CMK (cell line): Measurements from ENCODE around the gene RNF126.
"Not testable (repeated sequence)": the region's sequence is repeated elsewhere in the genome, so short reads cannot be mapped to it uniquely, and the experiment has no call there.

Source experiments
- DNase-seq: peaks from one replicate; pipeline ENCODE4 v3.0.0-alpha.2; 2010; ENCODE audit warnings: low read depth

The RNF126 gene

DNA sequence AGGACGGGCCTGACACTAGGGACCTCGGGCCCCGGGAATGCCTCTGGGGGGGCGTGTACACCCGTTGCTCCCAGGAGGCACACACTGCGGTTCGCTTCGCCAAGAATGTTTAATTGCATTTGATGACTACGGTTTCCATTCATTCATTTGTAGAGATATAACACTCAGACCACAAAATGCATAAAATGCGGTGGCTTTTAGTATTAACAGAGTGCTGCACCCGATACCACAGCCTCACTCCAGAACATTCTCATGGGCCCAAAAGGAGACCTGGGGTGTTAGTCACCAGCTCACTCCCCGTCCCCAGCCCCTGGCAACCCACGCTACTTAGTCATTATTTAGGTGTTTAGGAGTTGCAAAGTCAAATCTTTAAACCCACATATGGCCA, 51.5 kb downstream of the RNF126 start:
- no peak for DNase-seq

DNA sequence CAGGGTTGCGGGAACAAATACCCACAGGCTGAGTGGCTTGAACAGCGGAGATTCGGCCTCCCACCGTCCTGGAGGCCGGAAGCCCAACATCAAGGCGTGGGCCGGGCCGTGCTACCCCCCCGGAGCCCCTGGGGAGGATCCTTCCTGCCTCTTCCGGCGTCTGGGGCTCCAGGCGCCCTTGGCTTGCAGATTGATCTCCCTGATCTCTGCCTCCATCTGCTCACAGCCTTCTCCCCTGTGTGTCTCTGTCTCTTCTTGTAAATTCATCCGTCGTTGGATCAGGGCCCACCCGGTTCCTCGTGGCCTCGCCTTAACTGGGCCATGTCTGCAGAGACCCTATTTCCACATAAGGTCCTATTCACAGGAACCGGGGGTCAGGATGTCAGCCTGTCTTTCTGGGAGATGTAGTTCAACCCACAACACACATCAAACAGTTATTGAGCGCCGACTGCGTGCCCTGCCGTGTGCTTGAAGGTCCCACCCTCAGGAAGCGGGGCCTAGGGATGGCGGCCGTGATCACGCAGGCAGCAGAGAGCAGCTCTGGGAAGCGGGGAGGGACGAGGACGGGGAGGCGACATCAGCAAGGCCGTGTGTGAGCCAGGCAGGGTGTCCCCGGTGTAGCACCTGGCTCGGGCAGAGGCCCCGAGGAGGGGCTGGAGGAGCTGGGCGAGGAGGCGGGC, 52.1 kb downstream of the RNF126 start:
- DNase-seq, result peak; percentile 95

DNA sequence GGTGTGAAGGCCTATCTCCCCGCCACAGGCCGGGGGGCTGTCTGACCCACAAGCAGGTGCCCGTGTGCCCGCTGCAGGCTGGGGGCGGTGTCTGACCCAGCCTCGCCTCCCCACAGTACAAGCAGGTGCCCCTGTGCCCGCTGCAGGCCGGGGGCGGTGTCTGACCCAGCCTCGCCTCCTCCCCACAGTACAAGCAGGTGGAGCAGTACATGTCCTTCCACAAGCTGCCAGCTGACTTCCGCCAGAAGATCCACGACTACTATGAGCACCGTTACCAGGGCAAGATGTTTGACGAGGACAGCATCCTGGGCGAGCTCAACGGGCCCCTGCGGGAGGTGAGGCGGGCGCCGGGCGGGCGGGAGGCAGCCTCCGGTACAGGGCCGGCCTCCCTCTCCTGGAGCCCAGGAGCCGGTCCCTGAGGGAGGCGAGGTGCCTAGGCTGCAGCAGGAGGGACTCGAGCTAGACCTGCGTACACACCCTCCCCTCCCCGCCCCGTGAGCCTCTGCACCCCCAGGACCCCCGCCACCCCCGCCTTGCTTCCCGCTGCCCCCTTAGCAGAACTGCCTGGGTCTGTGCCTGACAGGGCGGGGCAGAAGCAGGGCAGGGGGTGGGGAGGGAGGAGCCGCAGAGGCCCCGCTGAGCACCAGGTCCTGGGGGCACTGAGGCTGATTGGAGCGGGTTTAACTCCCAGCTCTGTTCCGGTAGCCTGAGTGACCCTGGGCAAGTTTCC, 52.8 kb downstream of the RNF126 start:
- peak; percentile 61 for DNase-seq

DNA sequence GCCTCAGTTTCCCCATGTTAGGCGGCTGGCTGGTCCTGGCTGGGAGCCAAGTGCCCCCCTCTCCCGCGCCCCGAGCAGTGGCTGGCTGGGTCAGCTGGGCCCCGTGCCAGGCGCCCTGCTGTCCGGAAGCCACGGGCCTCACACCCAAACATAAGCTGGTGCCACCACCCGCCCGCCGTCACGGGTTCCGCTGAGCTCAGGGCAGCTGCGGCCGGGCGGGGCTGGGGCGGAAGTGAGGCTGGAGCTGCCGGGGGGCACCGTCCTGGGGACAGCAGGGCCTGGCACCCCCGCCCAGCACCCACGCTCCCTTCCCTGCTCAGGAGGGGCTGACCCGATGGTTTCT, 54.0 kb downstream of the RNF126 start:
- peak; percentile 63 for DNase-seq

DNA sequence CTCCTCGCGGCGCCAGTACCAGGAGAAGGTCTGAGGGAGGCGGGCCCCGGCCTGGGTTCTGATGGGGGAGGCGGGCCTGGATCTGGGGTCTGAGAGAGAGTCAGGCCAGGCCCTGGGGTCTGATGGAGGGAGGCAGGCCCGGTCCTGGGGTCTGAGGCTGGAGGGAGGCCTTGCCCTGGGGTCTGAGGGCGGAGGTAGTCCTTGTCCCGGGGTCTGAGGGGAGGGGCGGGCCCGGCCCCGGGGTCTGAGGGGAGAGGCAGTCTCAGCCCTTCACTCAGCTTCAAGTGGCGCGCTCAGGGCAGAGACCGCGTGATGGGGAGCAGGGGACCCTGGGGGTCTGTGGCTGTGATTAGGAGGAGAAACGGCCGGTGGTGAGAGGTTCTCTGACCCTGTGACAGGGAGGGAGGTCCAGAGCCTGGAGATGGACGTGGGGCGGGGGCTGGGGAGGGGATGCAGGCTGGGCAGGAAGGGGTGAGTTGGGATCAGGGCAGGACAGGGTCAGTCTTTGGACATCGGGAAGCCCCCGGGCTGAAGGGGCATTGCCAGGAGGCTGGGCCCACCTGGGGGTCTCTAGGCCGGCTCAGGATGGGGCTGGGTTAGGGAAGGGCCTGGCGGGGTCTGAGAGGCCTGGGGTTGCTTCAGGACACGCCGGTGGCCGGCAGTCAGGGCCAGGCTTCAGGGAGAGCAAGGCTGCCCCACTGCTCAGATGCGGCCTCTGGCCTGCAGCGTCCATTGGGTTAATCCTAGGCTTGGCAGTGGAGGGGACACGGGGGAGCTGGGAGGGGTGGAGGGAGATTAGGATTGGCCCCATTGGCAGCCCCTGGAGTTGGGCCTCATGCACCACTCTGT, 54.6 kb downstream of the RNF126 start:
- DNase-seq, result no peak

DNA sequence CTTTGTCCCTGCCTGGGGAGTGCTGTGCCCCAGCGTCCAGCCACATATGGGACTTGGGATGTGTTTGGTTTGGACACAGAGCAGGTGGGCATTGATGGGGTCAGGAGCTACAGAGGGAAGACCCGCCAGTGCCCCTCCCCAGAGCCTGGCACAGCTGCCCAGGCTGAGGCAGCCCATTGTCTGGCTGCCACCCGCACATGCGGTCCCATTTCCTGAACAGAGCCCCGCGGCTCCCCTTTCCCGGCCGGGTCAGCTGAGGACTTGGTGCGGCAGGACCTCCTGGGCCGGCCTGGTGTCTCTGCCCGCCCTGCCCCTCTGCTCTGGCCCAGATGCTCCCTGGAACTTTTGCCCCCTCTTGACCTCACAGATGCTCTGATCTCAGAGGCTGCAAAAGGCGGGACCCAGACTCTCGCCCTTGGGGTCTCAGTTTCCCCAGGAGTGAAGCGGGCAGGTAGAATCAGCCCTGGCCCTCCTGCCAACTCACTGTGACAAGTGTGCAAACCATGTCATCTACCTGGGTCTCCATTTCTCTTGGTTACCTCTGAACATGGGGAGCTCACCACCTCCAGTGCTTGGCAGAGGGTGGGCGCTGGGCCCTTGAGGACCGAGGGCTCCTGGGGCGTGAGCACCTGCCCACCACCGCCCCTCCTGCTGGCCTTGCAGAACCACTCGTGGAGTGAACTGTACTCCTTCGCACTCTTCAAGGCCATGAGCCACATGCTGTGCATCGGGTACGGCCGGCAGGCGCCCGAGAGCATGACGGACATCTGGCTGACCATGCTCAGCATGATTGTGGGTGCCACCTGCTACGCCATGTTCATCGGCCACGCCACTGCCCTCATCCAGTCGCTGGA, 55.5 kb downstream of the RNF126 start:
- DNase-seq, result no peak

DNA sequence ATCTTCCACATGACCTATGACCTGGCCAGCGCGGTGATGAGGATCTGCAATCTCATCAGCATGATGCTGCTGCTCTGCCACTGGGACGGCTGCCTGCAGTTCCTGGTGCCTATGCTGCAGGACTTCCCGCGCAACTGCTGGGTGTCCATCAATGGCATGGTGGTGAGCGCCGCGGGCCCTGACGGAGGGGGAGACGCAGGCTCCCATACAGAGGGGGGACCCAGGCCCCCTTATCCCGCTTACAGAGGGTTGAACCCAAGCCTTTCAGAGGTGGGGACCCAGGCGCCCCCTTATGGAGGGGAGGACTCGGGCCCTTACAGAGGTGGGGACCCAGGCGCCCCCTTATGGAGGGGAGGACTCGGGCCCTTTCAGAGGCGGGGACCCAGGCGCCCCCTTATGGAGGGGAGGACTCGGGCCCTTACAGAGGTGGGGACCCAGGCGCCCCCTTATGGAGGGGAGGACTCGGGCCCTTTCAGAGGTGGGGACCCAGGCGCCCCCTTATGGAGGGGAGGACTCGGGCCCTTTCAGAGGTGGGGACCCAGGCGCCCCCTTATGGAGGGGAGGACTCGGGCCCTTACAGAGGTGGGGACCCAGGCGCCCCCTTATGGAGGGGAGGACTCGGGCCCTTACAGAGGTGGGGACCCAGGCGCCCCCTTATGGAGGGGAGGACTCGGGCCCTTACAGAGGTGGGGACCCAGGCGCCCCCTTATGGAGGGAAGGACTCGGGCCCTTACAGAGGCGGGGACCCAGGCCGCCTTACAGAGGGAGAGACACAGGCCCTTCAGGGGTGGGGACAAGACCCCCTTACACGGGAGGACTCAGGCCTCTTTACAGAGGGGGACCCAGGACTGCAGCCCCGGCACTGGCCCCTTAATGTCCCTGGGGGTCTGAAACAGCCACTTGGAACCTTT, 57.7 kb downstream of the RNF126 start:
- DNase-seq, result not testable (repeated sequence)

DNA sequence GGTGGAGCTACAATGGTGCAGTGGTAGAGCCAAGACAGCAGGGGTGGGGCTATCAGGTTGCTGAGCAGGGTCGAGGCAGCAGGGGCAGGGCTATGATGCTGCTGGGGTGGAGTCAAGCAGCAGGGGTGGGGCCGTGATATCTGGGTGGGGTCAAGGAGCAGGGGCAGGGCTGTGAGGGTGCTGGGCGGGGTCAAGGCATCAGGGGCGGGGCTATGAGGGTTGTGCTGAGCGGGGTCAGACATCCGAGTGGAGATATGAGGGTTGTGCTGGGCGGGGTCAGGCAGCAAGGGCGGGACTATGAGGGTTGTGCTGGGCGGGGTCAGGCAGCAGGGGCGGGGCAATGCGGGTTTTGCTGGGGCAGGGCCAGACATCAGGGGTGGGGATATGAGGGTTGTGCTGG, 58.7 kb downstream of the RNF126 start:
- no peak for DNase-seq

DNA sequence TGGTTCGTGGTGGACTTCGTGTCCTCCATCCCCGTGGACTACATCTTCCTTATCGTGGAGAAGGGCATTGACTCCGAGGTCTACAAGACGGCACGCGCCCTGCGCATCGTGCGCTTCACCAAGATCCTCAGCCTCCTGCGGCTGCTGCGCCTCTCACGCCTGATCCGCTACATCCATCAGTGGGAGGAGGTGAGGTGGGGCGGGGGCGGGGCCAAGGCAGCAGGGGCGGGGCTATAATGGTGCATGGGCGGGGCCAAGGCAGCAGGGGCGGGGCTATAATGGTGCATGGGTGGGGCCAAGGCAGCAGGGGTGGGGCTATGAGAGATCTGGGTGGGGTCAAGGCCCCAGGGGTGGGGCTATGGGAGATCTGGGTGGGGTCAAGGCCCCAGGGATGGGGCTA, 59.2 kb downstream of the RNF126 start:
- not testable (repeated sequence) for DNase-seq

DNA sequence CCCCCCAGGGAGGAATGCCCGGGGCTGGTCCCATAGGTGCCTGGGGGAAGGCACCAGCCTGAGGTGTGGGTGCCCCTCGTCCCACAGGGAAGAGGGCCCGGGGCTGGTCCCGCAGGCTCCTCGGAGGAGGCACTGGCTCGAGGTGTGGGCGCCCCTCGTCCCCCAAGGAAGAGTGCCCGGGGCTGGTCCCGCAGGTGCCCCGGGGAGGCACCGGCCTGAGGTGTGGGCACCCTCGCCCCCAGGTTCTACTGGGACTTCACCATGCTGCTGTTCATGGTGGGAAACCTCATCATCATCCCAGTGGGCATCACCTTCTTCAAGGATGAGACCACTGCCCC, 59.7 kb downstream of the RNF126 start:
- not testable (repeated sequence) for DNase-seq

DNA sequence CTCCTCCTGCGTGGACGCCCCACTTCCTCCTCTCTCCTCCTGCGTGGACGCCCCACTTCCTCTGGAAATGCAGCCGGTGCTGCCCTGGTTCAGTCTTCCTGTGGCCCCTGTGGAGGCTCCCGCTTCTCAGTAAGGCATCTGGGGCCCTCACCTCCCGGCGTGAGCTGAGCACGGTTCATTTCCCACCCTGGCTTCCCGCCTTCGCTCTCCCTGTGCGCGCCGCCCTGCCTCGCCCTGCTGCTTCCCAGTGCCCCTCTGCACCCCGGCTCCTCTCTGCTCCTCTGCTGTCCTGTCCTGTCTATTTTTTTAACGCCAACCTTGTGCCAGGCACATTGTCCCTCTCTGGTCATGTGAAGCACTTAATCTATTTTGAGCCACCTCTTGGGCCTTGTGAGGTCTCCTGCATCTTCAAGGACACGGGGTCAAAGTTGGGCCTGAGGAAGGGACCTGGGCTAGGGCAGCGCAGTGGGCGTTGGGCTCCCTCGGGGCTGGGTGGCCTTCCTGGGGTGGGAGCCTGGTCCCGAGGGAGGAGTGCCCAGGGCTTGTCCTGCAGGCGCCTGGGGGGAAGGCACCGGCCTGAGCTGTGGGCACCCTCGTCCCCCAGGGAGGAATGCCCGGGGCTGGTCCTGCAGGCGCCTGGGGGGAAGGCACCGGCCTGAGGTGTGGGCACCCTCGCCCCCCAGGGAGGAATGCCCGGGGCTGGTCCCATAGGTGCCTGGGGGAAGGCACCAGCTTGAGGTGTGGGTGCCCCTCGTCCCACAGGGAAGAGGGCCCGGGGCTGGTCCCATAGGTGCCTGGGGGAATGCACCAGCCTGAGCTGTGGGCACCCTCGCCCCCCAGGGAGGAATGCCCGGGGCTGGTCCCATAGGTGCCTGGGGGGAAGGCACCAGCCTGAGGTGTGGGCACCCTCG, 60.4 kb downstream of the RNF126 start:
- no peak for DNase-seq

DNA sequence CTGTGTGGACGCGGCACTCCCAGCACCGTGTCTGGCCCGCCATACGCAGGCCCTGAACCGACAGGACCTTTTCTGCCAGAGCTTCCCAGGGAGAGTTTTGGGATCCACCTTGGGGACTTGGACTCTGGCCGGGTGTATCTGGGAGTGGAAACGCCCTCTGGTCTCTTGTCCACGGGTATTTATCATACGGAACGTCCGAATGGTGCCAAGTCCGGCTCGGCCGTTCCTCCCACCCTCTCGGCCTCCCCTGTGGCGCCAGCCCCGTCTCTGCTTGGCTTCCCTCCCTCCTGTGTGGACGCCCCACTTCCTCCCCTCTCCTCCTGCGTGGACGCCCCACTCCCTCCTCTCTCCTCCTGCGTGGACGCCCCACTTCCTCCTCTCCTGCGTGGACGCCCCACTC, 61.2 kb downstream of the RNF126 start:
- no peak for DNase-seq

DNA sequence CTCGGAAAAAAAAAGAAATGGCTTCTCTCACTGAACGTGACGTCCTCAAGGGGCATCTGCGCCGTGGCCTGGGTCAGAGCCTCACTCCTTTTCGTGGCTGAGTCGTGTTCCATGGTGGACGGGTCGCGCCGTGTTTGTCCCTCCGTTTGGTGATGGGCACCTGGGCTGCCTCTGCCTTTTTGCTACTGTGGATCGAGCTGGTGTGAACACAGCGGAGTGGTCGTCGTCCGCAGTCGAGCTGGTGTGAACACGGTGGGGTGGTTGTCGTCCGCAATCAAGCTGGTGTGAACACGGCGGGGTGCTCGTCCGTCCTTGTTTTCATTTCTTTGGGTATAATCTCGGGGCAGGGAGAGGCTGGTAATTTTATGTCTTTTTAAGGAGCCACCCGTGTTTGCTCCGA, 61.7 kb downstream of the RNF126 start:
- no peak for DNase-seq
